ENCODE results near the gene SCAP.
"Not testable (repeated sequence)": the region's sequence is repeated elsewhere in the genome, so short reads cannot be mapped to it uniquely, and the experiment has no call there.

Gene SCAP

GRCh38 chr3:47480267-47480666 is 4.5 kb upstream of the SCAP start:
- DNase-seq = not testable (repeated sequence)

DNA sequence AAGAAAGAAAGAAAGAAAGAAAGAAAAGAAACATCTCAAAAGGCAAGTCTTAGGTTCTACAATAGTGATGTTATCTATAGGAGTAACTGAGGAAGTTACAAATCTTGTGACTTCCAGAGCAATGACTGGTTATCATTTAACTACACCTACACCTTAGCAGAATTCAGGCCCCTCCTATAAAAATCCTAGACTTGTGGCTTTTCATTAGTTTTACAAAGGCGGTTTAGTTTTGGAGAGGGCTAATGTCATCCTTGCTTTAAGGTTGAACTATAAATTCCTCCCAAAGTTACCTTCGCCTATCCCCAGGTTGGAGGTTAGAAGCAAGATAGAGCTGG is 4.1 kb upstream of the SCAP start:
- no peak for DNase-seq

- no peak for DNase-seq
These were observed 2.3 kb upstream of the SCAP start for GRCh38 chr3:47478022-47478421.

DNA sequence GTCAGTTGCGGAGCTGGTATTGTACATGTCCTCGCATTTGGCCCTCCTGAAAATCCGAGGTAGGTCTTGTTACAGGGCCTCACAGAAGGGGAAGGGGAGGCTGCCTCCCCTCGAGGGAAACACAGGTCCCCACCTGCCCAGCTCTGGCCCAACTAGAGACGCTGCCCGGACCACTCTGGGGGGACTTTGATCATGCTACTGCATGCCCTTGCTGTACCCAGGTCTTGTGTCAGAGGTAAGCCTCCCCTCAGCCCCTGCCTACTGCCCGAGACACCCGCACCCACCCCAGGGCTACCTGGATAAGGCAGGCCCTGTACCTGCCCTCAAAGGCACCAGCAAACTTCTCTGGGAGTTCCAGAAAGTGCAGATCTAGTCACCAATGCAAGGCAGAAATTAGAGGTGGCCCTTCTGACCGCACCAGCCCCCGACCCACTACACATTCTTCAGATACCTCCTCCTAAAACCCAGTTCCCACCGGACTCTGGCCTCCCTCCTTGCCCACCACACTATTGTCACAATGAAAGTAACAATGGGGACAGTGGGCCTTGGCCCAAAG is 981 bp upstream of the SCAP start:
- DNase-seq = no peak

- no peak for DNase-seq
These were observed 537 bp upstream of the SCAP start for GRCh38 chr3:47476330-47476626.

DNA sequence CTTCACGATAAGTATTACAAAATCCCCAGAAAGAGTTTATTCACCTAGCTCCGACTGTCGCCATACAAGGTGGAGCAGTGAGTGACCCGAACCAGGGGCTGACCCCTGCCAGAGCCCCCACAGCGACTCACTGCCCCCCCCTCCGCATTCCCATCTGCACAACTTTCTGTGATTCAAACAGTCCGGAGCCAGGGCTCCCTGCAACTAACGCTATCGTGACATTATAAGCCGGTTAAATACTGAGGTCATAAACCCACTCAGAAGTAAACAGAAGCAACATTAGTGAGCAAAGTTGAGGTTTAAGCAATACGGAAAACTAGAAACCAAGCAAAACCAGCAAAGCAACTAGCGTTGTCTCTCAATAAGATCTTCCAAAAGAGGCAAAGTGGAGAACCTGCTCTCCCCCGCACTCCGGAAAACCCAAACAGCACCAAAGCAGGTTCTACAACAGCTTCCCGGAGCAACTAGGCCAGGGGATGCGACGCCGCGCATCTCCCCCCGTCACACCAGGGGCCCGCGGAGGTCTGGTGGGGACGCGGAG is 642 bp downstream of the SCAP start:
- DNase-seq = no peak

GRCh38 chr3:47473391-47473790 is 2.4 kb downstream of the SCAP start:
- no peak for DNase-seq

GRCh38 chr3:47469616-47470015 is 6.1 kb downstream of the SCAP start:
- no peak for DNase-seq

- DNase-seq = not testable (repeated sequence)
These were observed 7.4 kb downstream of the SCAP start for GRCh38 chr3:47468315-47468714.

DNA sequence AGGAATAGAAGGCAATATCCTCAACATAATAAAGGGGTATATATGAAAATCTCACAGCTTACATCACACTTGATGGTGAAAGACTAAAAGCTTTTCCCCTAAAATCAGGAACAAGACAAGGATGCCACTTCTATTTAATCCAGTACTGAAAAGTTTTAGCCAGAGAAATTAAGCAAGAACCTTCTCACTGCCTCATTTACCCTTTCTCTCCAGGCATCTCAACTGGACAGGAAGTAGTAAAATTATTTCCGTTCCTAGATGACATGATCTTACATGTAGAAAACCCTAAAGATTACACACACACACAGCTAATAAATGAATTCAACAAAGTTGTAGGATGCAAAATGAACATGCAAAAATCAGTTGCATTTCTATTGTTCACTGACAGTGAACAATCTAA is 11.2 kb downstream of the SCAP start:
- DNase-seq = no peak

DNA sequence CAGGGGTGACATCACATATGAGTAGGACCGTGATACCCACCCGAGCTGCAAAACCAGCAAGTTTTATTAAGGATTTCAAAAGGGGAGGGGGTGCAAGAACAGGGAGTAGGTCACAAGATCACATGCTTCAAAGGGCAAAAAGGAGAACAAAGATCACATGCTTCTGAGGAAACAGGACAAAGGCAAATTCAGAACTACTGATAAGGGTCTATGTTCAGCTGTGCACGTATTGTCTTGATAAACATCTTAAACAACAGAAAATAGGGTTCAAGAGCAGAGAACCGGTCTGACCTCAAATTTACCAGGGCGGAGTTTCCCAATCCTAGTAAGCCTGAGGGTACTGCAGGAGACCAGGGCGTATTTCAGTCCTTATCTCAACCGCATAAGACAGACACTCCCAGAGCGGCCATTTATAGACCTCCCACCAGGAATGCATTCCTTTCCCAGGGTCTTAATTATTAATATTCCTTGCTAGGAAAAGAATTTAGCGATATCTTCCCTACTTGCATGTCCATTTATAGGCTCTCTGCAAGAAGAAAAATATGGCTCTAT is 16.1 kb downstream of the SCAP start:
- DNase-seq = not testable (repeated sequence)

DNA sequence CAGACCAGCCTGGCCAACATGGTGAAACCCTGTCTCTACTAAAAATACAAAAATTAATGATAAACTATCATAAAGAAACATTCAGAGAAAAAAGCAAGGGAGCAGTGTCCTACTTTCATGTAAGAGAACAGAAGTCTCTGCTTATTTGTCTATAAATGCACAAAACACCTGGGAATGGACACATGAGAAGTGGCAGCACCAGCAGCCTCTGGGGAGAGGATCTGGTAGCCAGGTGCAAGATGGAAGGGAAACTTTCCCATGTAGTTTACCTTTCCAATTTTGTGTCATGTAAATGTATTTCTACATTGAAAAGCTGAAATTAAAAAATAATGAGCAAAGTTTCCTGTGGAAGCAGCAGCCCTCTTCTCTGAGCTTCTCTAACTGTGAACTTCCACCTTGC is 18.8 kb downstream of the SCAP start:
- no peak for DNase-seq

- DNase-seq = no peak
These were observed 19.8 kb downstream of the SCAP start for GRCh38 chr3:47455806-47456452.

- DNase-seq = no peak
These were observed 23.1 kb downstream of the SCAP start for GRCh38 chr3:47452453-47453215.

DNA sequence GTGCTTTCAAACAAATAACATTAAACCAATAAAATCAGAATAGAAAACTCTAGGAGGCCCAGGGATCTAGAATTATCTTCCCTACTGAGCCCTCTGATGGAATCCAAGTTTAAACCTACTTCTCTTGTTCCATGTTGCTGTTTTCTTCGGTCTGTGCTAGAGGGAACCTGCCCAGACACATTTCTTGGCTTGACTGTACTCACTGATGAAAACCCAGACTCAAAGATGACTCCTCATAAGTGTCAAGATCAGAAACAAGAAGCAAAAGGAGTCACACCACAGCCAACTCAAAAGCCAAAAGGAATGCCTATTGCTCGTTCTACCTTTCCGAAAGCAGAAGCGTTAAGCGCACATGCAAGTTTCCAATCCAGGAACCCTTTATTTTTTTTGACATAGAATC is 31.6 kb downstream of the SCAP start:
- DNase-seq = no peak

GRCh38 chr3:47443611-47443995 is 32.1 kb downstream of the SCAP start:
- DNase-seq = no peak

DNA sequence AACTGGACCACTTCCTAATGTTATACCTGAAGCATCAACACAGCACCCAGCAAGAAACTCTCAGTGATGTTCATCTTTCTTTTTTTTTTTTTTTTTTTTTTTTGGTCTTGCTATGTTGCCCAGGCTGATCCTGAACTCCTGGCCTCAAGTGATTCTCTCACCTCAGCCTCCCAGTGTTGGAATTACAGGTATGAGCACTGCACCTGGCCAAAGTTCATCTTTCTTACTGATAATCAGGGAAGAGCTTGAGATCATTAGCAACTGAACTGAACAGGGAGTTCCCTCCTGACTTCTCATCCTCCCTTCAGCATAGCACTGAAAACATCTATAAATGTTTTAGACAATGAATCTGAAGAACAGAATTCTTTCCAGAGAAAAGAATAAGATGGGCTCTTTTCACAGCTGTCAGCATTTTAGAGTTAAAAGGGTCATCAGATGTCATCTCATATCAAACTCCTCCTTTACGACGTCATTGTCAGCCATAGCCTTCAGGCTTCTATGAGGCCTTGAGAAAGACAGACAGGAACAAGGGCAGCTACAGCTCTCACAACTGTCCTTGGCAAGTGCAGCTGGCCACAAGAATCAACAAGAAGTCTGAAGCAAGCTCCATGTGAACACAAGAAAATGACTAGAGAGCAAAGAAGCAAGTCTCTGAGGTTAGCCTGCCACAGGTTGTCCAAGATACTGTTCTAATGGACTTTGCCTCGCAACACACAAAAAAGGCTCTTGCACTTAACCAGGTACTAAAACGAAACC is 33.8 kb downstream of the SCAP start:
- DNase-seq = no peak

DNA sequence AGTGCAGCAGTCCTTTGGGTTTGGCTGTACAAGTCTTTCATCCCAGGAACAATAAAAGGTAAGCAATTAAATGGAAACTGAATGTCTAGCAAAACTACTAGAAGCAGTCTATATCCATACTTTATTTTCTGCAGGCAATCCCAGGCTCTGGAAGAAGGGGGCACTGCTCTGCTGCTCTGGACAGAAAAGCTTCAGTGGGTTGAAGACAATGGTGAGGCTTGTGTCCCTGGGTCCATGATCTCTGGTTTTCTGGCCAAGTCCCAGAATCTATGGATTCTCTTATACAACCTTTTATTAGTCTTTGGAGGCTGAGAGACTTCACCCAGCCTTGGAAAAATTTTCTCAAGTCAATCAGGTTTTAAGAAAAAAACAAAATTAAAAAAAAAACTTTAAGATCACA is 35.6 kb downstream of the SCAP start:
- DNase-seq = no peak

DNA sequence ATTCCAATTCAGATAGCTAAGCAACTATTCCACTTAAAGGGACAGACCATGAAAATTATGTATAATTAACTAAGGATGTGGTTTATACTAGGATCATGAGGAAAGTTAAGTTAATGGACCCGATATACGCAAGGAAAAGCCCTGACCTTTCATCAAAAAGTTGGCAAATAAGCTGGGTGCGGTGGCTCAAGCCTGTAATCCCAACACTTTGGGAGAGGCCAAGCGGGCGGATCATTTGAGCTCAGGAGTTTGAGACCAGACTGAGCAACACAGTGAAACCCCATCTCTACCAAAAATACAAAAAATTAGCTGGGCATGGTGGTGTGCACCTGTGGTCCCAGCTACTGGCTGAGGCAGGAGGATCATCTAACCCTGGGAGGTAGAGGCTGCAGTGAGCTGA is 39.6 kb downstream of the SCAP start:
- no peak for DNase-seq

DNA sequence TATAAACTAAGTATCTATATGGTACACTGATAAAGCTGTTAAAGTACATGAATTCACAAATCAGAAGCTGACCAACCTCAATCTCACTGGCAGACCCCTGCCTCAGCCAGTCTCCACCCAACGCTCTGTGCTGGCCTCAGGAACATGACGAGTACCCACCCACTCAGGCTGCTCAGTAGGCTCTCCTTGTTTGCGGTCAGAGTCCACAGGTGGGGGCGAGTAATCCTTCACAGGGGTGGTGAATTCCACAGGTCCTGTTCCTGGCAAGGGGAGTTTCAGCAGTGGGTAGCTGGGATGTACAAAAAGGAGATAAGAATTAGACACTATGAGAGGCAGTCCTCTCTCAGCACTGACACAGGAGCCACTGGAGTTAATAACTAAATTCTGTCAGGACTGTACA is 40.9 kb downstream of the SCAP start:
- DNase-seq = no peak

DNA sequence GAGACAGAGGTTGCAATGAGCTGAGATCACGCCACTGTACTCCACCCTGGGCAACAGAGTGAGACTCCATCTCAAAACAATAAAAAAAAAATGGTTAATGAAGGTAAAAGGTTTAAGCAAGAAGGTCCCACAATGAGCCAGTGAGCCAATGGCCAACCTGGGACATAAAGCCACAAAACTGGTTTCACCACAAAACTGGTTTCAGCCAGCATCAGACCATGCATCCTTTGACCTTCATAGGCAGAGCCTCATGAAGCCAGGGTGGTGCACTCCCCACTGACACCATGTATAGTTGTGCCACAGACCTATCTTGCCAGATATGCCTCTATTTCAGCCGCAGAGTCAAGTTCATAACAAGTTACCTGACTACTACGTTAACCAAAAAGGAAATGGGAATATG is 41.9 kb downstream of the SCAP start:
- DNase-seq = no peak

DNA sequence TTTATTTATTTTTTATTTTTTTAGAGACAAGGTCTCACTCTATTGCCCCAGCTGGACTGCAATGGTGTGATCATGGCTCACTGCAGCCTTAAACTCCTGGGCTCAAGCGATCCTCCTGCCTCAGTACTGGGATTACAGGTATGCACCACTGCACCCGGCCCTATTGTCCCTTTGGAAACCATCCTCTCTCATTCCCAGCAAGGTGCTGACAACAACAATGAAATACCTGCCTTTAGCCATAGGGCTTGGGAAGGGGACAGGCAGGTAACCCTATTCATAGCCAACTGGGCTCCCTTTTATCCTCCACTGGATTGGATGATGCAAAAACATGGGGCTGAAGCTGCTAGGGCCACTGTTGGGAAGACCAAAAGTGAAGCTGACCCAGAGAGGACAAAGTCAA is 43.1 kb downstream of the SCAP start:
- no peak for DNase-seq

DNA sequence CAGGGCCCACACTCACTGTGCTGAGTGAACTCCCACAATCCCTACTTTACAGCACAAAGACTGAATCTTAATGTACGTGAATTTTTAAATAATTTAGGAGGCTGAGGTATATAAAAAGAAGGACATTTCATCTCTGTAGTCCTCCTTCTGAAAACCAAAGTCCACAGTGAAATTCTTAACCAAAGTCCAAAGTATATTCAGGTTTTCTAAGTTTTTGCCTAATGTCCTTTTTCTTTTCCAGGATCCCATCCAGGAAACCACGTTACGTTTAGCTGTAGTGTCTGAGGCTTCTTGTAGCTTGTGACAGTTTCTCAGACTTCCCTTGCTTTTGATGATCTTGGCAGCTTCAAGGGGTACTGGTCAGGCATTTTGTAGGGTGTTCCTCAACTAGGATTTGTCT is 44.5 kb downstream of the SCAP start:
- no peak for DNase-seq

DNA sequence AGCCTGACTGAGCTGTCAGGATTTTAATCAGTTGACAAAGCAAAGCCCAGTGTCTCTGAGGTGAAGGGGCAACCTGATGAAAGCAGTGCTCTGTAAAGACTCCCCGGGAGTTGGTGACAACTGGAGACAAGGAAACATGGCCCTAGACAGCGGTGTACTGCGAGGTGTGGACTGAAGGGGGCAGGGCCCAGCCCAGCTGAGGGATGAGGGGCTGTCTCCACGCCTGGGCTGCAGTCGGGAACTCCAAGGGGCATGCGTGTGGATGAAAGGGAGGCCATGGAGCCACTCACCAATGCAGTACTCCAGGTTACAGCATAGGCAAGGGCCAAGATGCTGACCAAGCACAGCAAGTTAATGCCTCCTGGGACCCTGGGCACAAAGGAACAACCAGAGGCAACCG is 45.1 kb downstream of the SCAP start:
- no peak for DNase-seq
